Measurements from ENCODE around the gene PADI2. TPM values are rescaled to one million over a fixed set of nuclear protein-coding genes. Genes with fewer than 3 reads are reported as not detected.

Gene PADI2
- total and polyA plus RNA-seq, 5 donors from 2014 or later, result 0.08 TPM; not detected in 4

GRCh38 chr1:17162941-17163340 is 43.7 kb upstream of the PADI2 start:
- no peaks in the 10 kb centered on the region for H3K4me1 ChIP-seq (ENCODE audit: control insufficient read depth, insufficient read depth, low read length, poor library complexity, severe bottlenecking)
- H3K27ac Mint-ChIP-seq, result no peak overlapping the region
- no peaks in the 10 kb centered on the region for H3K36me3 ChIP-seq (ENCODE audit: control insufficient read depth, insufficient read depth, low read length)
- H3K9me3 ChIP-seq (ENCODE audit: control insufficient read depth in 2 of 2, low read length in 2 of 2), result no peaks in the 10 kb centered on the region
- H3K27me3 Mint-ChIP-seq, result peaks cover 16% of the 10 kb centered on the region
- H3K27ac ChIP-seq (ENCODE audit: insufficient read depth, low read length, poor library complexity, severe bottlenecking), result no peak overlapping the region
- peaks cover 0 to 3% (median 0%) of the 10 kb centered on the region in 7 donors for H3K9me3 Mint-ChIP-seq
- no peak overlapping the region for H3K4me3 Mint-ChIP-seq
- no peak overlapping the region for H3K4me3 ChIP-seq (ENCODE audit: low read depth, low read length)
- DNase-seq (no peak), ATAC-seq (ENCODE audit: low read depth in 2 of 2) (no peak)
- H3K27me3 ChIP-seq (ENCODE audit: control insufficient read depth, insufficient read depth, low read length), result no peaks in the 10 kb centered on the region
- H3K36me3 Mint-ChIP-seq, result no peaks in the 10 kb centered on the region
- H3K4me1 Mint-ChIP-seq, result no peaks in the 10 kb centered on the region

GRCh38 chr1:17161926-17162800 is 42.9 kb upstream of the PADI2 start:
- Mint-ChIP-seq H3K4me3 (no peak overlapping the region), H3K27ac (no peak overlapping the region), H3K36me3 (no peaks in the 10 kb centered on the region), H3K27me3 (peaks cover 8% of the 10 kb centered on the region), H3K4me1 (no peaks in the 10 kb centered on the region), H3K9me3 (peaks cover 0 to 7% (median 0%) of the 10 kb centered on the region in 7 donors)
- Histone ChIP-seq H3K27ac (ENCODE audit: insufficient read depth, low read length, poor library complexity, severe bottlenecking) (no peak overlapping the region), H3K4me3 (ENCODE audit: low read depth, low read length) (no peak overlapping the region), H3K27me3 (ENCODE audit: control insufficient read depth, insufficient read depth, low read length) (no peaks in the 10 kb centered on the region), H3K9me3 (ENCODE audit: control insufficient read depth in 2 of 2, low read length in 2 of 2) (no peaks in the 10 kb centered on the region), H3K36me3 (ENCODE audit: control insufficient read depth, insufficient read depth, low read length) (no peaks in the 10 kb centered on the region), H3K4me1 (ENCODE audit: control insufficient read depth, insufficient read depth, low read length, poor library complexity, severe bottlenecking) (no peaks in the 10 kb centered on the region)
- DNase-seq (no peak), ATAC-seq (ENCODE audit: low read depth in 2 of 2) (no peak)

- no peaks in the 10 kb centered on the region for H3K9me3 ChIP-seq (ENCODE audit: control insufficient read depth in 2 of 2, low read length in 2 of 2)
- H3K9me3 Mint-ChIP-seq, result peaks cover 0 to 11% (median 5%) of the 10 kb centered on the region in 7 donors
- no peak overlapping the region for H3K27ac Mint-ChIP-seq
- H3K27me3 Mint-ChIP-seq, result peaks cover 4% of the 10 kb centered on the region
- no peaks in the 10 kb centered on the region for H3K4me1 ChIP-seq (ENCODE audit: control insufficient read depth, insufficient read depth, low read length, poor library complexity, severe bottlenecking)
- DNase-seq (peak in 1 of 3 donors; percentile 43), ATAC-seq (ENCODE audit: low read depth in 2 of 2) (no peak)
- no peak overlapping the region for H3K4me3 Mint-ChIP-seq
- no peak overlapping the region for H3K27ac ChIP-seq (ENCODE audit: insufficient read depth, low read length, poor library complexity, severe bottlenecking)
- H3K4me1 Mint-ChIP-seq, result peaks cover 0 to 2% (median 0%) of the 10 kb centered on the region in 4 donors
- H3K36me3 ChIP-seq (ENCODE audit: control insufficient read depth, insufficient read depth, low read length), result no peaks in the 10 kb centered on the region
- H3K4me3 ChIP-seq (ENCODE audit: low read depth, low read length), result no peak overlapping the region
- no peaks in the 10 kb centered on the region for H3K27me3 ChIP-seq (ENCODE audit: control insufficient read depth, insufficient read depth, low read length)
- no peaks in the 10 kb centered on the region for H3K36me3 Mint-ChIP-seq
Measured at GRCh38 chr1:17161137-17161740, 42.0 kb upstream of the PADI2 start.

GRCh38 chr1:17158961-17159360 is 39.7 kb upstream of the PADI2 start:
- no peak overlapping the region for H3K27ac ChIP-seq (ENCODE audit: insufficient read depth, low read length, poor library complexity, severe bottlenecking)
- H3K27me3 ChIP-seq (ENCODE audit: control insufficient read depth, insufficient read depth, low read length), result no peaks in the 10 kb centered on the region
- H3K36me3 Mint-ChIP-seq, result no peaks in the 10 kb centered on the region
- peaks cover 0 to 31% (median 11%) of the 10 kb centered on the region in 7 donors for H3K9me3 Mint-ChIP-seq
- ATAC-seq (ENCODE audit: low read depth in 2 of 2) (no peak), DNase-seq (no peak)
- H3K27ac Mint-ChIP-seq, result no peak overlapping the region
- no peak overlapping the region for H3K4me3 ChIP-seq (ENCODE audit: low read depth, low read length)
- H3K4me3 Mint-ChIP-seq, result no peak overlapping the region
- no peaks in the 10 kb centered on the region for H3K36me3 ChIP-seq (ENCODE audit: control insufficient read depth, insufficient read depth, low read length)
- peaks cover 9% of the 10 kb centered on the region for H3K27me3 Mint-ChIP-seq
- peaks cover 13 to 16% of the 10 kb centered on the region in 2 experiments for H3K9me3 ChIP-seq (ENCODE audit: control insufficient read depth in 2 of 2, low read length in 2 of 2)
- peaks cover 0 to 2% (median 0%) of the 10 kb centered on the region in 4 donors for H3K4me1 Mint-ChIP-seq
- H3K4me1 ChIP-seq (ENCODE audit: control insufficient read depth, insufficient read depth, low read length, poor library complexity, severe bottlenecking), result no peaks in the 10 kb centered on the region

GRCh38 chr1:17156108-17156507 is 36.9 kb upstream of the PADI2 start:
- Histone ChIP-seq H3K4me1 (ENCODE audit: control insufficient read depth, insufficient read depth, low read length, poor library complexity, severe bottlenecking) (no peaks in the 10 kb centered on the region), H3K27me3 (ENCODE audit: control insufficient read depth, insufficient read depth, low read length) (no peaks in the 10 kb centered on the region), H3K36me3 (ENCODE audit: control insufficient read depth, insufficient read depth, low read length) (no peaks in the 10 kb centered on the region), H3K27ac (ENCODE audit: insufficient read depth, low read length, poor library complexity, severe bottlenecking) (no peak overlapping the region), H3K4me3 (ENCODE audit: low read depth, low read length) (no peak overlapping the region), H3K9me3 (ENCODE audit: control insufficient read depth in 2 of 2, low read length in 2 of 2) (peaks cover 15 to 23% of the 10 kb centered on the region in 2 experiments)
- peak in 1 of 3 donors; percentile 28 for DNase-seq
- Mint-ChIP-seq H3K9me3 (peaks cover 2 to 51% (median 16%) of the 10 kb centered on the region in 7 donors), H3K4me1 (peaks cover 0 to 2% (median 0%) of the 10 kb centered on the region in 4 donors), H3K4me3 (no peak overlapping the region), H3K27me3 (peaks cover 13% of the 10 kb centered on the region), H3K27ac (no peak overlapping the region), H3K36me3 (no peaks in the 10 kb centered on the region)
- ATAC-seq (ENCODE audit: low read depth in 2 of 2), result no peak

- Histone ChIP-seq H3K36me3 (ENCODE audit: control insufficient read depth, insufficient read depth, low read length) (no peaks in the 10 kb centered on the region), H3K9me3 (ENCODE audit: control insufficient read depth in 2 of 2, low read length in 2 of 2) (peaks cover 15 to 23% of the 10 kb centered on the region in 2 experiments), H3K4me3 (ENCODE audit: low read depth, low read length) (no peak overlapping the region), H3K27ac (ENCODE audit: insufficient read depth, low read length, poor library complexity, severe bottlenecking) (no peak overlapping the region), H3K27me3 (ENCODE audit: control insufficient read depth, insufficient read depth, low read length) (no peaks in the 10 kb centered on the region), H3K4me1 (ENCODE audit: control insufficient read depth, insufficient read depth, low read length, poor library complexity, severe bottlenecking) (no peaks in the 10 kb centered on the region)
- no peak overlapping the region for H3K4me3 Mint-ChIP-seq
- H3K36me3 Mint-ChIP-seq, result no peaks in the 10 kb centered on the region
- peaks cover 2 to 54% (median 16%) of the 10 kb centered on the region in 7 donors for H3K9me3 Mint-ChIP-seq
- no peak overlapping the region for H3K27ac Mint-ChIP-seq
- DNase-seq, result no peak
- peaks cover 16% of the 10 kb centered on the region for H3K27me3 Mint-ChIP-seq
- no peak for ATAC-seq (ENCODE audit: low read depth in 2 of 2)
- peaks cover 0 to 2% (median 0%) of the 10 kb centered on the region in 4 donors for H3K4me1 Mint-ChIP-seq
Measured at GRCh38 chr1:17155257-17155920, 36.1 kb upstream of the PADI2 start.

- Histone ChIP-seq H3K4me1 (ENCODE audit: control insufficient read depth, insufficient read depth, low read length, poor library complexity, severe bottlenecking) (no peaks in the 10 kb centered on the region), H3K36me3 (ENCODE audit: control insufficient read depth, insufficient read depth, low read length) (no peaks in the 10 kb centered on the region), H3K4me3 (ENCODE audit: low read depth, low read length) (no peak overlapping the region), H3K27me3 (ENCODE audit: control insufficient read depth, insufficient read depth, low read length) (no peaks in the 10 kb centered on the region), H3K27ac (ENCODE audit: insufficient read depth, low read length, poor library complexity, severe bottlenecking) (no peak overlapping the region), H3K9me3 (ENCODE audit: control insufficient read depth in 2 of 2, low read length in 2 of 2) (peaks cover 9 to 13% of the 10 kb centered on the region in 2 experiments)
- no peaks in the 10 kb centered on the region for H3K4me1 Mint-ChIP-seq
- H3K9me3 Mint-ChIP-seq, result peaks cover 0 to 31% (median 9%) of the 10 kb centered on the region in 7 donors
- H3K4me3 Mint-ChIP-seq, result no peak overlapping the region
- DNase-seq (no peak), ATAC-seq (ENCODE audit: low read depth in 2 of 2) (no peak)
- no peaks in the 10 kb centered on the region for H3K36me3 Mint-ChIP-seq
- H3K27me3 Mint-ChIP-seq, result peaks cover 12% of the 10 kb centered on the region
- no peak overlapping the region for H3K27ac Mint-ChIP-seq
Measured at GRCh38 chr1:17149771-17150170, 30.5 kb upstream of the PADI2 start.

Data from CD4-positive, CD25-positive, alpha-beta regulatory T cell (primary cell).